Measurements from ENCODE around the gene SPACA1.
"Not testable (repeated sequence)": the region's sequence is repeated elsewhere in the genome, so short reads cannot be mapped to it uniquely, and the experiment has no call there.

The SPACA1 gene, protein sequence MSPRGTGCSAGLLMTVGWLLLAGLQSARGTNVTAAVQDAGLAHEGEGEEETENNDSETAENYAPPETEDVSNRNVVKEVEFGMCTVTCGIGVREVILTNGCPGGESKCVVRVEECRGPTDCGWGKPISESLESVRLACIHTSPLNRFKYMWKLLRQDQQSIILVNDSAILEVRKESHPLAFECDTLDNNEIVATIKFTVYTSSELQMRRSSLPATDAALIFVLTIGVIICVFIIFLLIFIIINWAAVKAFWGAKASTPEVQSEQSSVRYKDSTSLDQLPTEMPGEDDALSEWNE

DNA sequence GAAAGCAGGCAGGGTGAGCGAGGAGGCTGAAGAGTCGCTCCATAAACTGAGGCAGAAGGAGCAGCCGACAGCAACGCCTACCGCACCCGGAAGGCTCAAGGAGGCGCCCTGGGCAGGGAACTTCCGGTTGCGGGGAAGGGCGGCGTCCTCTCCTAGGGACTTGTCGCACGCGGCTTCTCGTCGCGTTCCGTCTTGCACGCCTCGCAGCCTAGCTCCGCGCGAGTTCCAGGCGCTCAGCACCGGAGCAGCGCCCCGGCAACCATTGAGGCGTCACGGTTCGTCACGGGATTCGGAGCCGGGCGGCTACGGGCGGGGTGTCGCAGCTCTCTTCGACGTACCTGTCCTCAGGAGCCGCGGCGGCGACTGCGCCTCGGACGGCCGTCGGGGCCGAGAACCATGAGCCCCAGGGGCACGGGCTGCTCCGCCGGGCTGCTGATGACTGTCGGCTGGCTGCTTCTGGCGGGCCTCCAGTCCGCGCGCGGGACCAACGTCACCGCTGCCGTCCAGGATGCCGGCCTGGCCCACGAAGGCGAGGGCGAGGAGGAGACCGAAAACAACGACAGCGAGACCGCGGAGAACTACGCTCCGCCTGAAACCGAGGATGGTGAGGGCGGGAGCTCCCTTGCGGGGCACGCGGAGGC lies at the start of gene SPACA1:
TSS of gene SPACA1 (plus strand) at position 332 of the 641 bp plus-strand sequence. CDS start at position 397, 65 bp downstream.
- DNase-seq (ENCODE audit: low spot score), result no peak

DNA sequence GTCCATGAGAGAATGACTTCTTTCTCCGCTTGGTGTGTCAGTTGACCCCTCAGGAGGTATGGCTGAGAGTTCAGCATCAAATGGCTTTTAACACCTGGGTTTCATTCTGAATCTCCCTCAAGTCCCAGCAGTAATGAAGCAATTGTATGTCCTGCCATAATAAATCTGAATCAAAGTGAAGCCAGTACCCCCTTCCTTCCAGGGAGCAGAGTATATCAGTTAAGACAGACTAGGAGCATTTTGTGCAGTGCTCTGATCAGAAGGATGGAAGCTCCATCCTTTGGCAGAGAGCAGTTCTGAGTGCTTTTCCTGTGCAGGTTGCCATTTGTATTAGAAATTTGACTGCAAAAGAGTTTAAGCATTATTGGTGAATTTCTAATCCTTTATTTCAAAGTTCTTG lies 46.9 kb upstream of the SPACA1 start:
- DNase-seq (ENCODE audit: low spot score), result no peak

DNA sequence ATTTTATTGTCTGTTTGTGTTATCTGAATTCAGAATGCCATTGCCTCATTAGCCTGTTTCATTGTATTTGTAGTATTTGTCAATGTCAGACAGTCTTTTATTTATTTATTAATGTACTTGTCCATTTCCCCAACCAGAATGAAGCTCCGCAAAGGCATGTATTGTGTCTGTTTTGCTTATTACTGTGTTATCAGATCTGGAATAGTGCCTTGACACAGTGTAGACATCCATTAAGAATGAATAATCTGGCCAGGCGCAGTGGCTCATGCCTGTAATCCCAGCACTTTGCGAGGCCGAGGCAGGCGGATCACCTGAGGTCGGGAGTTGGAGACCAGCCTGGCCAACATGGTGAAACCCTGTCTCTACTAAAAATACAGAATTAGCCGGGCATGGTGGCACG lies 46.4 kb upstream of the SPACA1 start:
- not testable (repeated sequence) for DNase-seq (ENCODE audit: low spot score)

DNA sequence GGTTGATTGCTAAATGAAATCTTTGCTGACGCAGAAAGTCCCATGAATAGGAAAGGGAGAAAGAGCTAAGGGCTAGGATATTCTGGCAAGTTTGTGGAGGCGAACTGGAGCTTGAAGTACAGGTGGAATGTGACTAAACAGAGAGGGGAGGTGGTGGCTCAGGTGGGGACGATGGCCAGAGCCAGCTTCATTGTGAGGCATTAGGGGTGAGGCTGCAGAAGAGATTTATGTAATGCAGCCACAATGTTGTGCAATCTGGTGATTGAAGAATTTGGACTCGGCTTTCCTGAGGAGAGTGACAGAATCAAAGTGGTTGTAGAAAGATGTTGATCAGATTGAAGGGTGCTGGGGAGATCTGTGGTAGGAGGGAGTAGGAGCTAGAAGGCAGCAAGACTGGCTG lies 42.9 kb upstream of the SPACA1 start:
- DNase-seq (ENCODE audit: low spot score), result no peak

DNA sequence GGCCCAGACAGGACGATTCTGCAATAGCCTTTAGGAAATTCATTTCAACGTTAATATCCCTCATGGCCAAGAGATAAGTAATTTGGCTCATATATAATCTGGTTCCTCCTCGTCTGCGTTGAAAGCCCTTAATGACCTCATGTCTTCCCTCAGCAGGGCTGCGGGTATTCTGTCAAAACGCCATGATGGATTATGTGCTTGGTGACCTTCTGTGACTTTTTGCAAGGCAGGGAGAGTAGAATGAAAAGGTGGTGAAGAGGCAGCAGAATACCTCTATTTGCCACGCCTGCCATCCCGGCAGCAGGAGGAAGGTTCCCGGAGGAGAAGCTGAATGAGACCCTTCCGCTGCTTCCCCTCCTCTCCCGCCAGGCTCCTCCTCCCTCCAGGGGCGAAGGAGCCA lies 41.1 kb upstream of the SPACA1 start:
- no peak for DNase-seq (ENCODE audit: low spot score)

DNA sequence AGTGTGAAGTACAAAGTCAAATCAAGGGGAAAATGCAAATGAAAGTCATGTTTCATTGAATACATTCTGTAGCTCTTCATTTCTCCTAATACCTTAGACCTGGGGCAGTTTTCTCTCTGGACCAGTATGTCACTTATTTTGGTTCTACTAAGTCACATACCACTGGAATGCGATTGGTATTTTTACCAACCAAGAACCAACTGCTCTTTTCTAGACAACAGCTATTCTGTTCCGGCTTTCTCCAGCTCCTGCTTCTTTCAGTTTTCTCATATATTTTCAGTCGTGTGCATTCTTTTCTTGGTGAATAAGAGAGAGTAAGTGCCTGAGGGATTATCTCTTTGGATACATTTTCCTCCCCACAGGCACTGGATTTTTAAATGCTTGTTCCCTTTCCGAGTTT lies 39.2 kb upstream of the SPACA1 start:
- no peak for DNase-seq (ENCODE audit: low spot score)

DNA sequence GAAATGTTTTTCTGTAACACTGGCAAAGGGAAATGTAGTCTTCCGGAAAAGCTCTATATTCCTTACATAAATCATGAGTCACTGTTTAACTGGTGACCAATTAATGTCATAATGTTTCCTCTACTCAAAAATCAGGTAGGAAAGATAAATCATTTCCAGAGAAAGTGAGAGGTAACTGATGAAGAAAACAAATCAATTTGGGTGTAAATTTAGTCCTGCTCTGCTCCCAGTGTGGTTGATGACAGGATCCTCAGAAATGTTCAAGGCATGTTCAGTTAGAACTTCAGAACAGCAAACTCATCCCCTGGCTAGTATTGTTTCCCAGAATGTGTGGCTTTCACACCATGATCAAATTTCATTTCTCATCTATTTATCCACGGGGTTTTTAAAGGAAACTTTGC lies 38.8 kb upstream of the SPACA1 start:
- DNase-seq (ENCODE audit: low spot score), result no peak

DNA sequence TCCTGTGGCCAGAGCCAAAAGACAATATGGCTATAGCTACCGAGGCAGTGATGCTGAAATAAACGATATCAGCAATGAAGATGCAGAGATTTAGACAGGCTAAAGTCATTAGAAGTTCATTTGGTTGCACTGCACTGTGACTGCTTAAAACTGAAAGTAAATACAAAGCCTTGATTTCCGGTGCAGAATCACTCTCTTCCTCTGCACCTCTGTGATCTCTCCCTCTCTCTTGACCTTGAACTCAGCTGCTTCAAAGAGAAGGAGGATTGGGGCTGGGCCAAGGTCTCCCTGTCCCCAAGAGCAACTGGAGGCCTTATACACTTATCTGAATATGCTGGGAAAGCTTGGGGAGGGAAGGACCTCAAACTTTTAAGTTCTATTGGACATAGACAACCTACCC lies 34.6 kb upstream of the SPACA1 start:
- DNase-seq (ENCODE audit: low spot score), result no peak

DNA sequence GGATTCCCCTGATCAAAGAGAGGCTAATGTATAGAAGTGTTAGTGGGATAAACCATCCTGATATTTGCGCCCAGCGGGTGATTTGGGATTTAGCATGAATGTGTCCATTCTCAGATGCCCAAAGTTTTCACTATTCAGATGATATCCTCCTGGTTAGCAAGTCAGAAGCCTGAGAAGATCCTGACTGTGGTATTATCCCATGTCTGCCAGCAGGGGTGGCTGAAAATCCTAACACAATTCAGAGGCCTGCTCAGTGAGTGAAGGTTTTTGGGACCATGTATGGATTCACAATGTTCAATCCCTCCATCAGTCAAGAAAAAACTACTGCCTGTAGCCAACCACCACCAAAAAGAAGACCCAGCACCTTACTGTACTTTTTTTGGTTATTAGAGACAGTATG lies 34.1 kb upstream of the SPACA1 start:
- DNase-seq (ENCODE audit: low spot score), result no peak

DNA sequence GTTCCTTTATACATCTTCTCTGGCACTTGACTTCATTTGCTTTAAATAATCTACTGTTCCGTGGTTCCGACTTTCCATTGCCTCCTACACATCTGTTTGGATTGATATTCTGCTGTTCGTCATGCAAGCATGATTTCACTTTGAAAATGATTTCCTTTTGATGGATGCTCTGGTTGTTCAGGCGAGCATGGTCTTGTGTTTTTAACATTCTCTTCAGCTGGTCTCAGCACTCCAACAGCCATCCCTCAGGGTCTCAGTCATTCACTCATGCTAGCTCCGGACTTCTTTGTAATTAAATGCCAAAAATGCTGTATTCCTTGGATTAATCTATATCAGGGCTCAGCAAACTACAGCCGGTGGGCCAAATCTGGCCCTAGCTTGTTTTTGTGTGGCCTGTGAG lies 27.2 kb upstream of the SPACA1 start:
- DNase-seq (ENCODE audit: low spot score), result no peak

DNA sequence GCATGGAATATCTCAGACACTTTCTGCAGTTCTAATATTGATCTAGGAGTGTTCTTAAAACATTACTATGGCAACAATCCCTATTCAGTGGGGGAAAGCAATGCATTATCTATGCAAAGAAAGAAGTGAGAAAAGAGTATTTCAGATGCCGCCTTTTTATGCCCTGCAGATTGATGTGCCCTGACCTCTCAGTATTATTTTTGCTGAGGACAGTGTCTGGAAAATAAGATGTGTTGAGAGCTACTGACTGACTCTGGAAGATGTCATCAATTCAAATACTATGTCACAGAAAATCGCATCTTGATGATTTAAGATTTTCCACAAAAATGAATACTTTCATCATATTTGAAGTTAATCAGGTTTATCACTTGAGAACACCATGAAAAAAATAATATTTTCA lies 22.9 kb upstream of the SPACA1 start:
- no peak for DNase-seq (ENCODE audit: low spot score)

DNA sequence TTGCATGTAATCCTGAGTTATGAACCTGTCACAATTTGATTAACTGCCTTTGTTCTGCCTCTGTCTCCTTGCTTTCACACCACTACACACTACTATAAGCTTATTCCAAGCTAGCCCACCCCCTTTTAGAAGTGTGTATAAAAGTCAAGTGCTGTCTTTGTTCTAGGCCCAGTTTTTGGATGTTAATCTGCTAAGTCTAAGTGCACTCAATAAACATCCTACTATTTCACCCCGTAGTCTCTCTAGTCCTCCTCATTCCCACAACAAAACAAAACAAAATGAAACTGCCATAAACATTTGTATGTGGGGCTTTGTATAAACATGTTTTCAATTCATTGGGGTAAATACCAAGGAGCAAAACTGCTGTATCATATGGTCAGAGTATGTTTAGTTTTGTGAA lies 16.1 kb upstream of the SPACA1 start:
- DNase-seq (ENCODE audit: low spot score), result no peak

DNA sequence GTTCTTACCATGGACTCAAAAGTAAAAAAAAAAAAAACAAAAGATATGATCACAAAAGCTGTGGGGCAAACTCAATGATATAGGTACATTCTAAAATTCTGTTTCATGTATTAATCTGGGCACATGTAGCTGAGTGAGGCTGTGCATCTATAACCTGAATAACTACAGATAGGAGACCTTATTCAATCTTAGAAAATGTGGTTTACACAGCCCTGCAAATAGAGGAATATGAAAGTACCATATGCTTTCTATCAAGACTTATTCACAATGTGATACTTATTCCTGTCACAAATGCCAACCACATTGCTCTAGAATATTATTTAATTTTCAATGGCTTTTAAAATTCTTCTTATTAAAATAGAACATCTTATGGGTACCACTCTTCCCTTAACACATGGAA lies 3.1 kb upstream of the SPACA1 start:
- DNase-seq (ENCODE audit: low spot score), result no peak

DNA sequence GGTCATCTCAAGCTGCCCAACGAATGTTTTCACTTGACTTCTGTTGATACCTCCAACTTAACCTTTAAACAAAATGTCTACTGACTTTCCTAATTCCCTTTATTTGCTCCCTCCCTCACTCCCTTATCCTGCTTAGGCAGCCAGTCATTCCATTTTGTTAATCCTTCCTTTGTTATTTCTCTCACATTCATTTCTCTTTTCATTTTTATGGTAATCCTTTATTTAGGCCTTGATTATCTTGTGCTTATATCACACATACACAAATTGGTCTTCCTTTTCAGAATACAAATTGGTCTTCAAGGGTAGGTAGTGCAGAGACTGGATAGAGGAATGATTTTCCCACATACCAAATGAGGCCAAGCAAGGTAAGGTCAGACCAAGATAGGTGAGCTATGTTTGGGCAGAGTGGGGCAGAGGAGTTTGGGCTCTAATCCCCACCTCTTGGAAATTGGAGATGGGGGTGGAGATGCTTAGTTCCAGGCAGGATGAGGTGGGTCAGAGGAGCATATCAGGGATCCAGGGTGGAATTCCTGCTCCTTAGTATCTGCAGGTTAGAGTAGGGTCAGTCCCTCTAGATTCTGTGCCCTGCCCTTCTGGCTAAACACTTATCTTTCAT lies 2.0 kb upstream of the SPACA1 start:
- no peak for DNase-seq (ENCODE audit: low spot score)

DNA sequence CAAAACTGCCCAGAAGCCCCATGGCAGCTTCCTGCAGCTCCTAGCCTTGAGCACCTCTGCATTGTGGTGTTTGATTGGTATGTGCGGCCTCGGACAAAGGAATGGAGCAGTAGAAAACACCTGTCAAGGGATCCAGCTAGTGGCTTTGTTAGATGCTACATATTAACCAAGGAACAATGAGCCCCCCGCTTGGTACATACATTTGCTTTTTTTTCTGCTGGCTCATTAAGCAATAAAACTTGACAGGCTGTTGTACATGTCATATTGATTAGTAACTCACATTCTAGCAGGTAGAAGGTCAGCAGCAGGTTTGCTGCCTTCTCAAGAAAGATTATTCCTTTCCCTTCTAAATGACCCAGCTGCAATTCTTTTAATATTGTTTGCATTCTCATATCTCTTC lies 937 bp downstream of the SPACA1 start:
- DNase-seq (ENCODE audit: low spot score), result no peak

DNA sequence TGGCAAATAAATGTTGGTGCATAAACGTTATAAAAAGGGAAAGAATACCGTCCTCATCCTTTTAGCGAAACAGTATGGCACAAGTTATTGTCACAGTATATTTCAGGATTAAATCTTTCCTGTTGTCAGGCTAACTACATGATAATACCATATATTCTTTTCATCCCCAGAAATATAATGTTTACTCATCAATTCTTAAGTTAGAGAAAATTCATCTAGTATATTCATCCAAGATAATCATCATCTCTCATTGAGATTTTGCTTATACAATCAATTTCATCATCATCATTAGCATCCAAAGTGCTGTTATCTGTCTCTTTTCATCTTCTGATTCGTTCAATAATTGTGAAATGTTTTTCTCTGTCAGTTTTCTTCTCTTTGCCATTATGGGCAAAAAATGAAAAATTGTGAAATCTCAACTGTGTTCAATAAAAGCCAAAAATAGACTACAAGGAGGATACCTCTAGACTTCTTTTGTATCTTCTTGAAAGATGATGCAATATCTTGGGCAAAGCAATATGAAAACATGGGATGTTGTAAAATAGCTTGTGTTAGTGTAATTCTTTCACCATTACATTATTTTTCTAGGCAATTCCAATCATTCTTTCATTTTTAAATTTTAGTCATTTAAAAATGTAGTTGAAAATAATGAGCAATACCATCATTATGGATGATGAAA lies 2.6 kb downstream of the SPACA1 start:
- no peak for DNase-seq (ENCODE audit: low spot score)

DNA sequence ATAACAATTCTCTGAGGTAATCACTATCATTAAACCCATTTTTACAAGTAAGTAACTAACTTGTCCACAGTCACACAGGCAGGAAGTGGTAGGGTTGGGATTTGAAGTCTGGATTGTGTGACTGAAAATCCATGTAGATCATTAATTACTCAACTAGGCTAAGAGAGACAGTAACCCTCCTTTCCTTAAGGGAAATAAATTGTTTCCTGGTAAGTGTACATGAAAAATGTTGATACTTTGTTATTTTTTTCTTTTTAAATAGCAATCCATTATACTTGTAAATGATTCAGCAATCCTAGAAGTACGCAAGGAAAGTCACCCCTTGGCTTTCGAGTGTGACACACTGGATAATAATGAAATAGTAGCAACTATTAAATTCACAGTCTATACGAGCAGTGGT lies 11.6 kb downstream of the SPACA1 start:
- DNase-seq (ENCODE audit: low spot score), result no peak

DNA sequence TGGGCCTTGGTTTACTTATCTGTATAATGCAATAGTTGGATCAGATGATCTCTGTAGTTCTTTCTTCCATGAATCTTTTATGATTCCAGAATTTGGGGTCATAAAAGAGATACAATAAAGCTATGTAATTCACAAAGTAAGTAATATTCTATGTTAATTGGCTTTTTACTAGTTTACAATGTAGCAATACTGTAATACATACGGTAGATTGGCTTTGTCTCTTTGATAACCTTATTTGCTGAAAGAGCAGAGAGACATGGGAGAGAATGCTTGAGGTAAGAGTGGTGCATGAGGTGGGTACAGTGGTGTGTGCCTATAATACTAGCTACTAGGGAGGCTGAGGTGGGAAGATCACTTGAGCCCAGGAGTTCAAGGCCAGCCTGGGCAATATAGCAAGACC lies 14.7 kb downstream of the SPACA1 start:
- no peak for DNase-seq (ENCODE audit: low spot score)

DNA sequence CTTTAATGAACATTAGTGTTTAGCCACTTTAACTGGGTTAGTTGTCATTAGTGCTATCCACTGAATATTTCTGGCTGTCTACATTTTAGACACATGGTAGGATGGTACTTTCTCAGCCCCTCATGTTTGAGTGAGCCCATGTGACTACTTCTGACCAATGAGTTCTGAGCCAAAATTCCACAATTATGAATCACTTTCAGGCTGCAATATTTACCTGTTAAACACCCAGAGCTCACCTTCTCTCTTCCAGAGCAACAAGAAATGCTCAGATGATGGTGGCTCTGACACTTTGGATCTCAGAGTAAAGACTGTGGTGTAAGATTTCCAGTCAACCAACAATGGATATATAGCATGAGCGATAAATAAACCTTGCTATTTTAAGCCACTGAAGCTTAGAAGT lies 24.8 kb downstream of the SPACA1 start:
- DNase-seq (ENCODE audit: low spot score), result no peak

DNA sequence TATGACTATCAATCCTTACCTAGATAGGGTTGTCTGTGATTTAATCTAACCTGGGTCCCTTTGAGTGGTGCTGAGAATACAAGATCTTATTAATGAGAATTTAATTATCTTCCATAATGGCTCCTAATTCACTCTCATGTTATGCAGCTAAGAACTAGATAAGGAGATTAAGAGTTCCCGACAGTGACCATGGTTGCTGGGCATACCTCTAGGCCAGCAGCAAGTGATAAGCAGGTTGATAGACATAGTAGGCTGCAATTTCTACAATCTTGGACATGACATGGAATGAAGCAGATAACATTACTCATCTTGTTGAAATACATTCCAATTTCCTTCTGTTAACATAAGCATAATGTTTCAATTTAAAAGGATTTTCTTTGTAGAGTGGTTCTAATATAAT lies 27.1 kb downstream of the SPACA1 start:
- DNase-seq (ENCODE audit: low spot score), result no peak

DNA sequence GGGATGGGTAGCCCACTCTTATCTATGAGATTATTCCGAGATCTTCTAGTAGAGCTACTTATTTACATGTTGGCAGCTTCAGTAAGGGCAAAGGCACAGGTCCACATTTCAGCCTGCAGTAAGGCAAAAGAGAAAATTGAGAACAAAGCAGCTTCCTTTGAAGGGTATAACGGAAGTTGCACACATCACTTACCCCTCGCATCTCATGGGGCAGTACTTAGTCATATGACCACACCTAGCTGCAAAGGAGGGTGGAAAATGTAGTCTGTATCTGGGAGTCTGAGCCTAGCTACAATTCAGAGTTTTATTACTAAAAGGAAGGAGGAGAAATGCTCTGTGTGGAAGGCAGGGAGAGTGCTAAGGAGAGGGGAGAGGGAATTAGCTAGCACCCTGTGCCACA lies 29.7 kb downstream of the SPACA1 start:
- no peak for DNase-seq (ENCODE audit: low spot score)

DNA sequence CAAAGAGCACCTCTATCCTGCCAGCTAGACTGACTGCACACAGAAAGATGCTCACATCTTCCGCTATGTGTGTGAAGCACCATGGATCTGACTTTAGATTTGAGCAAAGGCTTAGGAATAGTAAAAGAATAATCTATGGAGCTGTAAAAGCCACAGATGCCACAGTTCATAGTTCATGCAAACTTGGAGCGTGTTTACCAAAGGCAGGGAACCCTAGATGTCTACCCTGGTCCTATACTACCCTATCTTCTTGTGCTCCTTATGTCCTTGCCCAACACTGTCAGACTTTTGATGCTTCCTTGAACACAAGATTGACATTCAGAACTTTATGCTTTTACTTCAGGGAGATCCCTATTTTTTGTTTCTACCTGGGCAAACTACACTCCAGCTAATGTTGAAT lies 39.2 kb downstream of the SPACA1 start:
- no peak for DNase-seq (ENCODE audit: low spot score)

DNA sequence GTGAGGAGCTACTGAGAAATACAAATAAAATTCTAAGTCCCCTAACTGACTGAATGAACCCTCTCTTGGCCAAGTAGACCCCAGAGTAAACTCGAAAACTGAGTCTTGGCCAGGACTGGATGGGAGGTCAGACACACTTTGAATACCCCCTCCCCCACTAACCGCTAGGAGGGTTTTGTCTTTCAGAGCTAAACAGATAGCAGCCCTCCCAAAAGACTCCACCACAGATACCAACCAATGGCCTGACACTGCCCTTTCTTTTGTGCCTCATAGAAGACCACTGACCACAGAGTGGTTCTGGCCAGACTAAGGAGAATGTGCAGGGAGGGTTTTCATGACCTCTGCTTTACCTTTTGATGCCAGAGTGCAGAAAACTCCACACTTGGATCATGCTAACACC lies 42.1 kb downstream of the SPACA1 start:
- no peak for DNase-seq (ENCODE audit: low spot score)
